Stimulated activated CD4-positive, alpha-beta T cell treated with anti-CD3 and anti-CD28 coated beads, Interleukin-2, amount 100 ng/mL, for 48 hours (primary cell): ENCODE results near the gene ADGRB3.
"Not testable (repeated sequence)": the region's sequence is repeated elsewhere in the genome, so short reads cannot be mapped to it uniquely, and the experiment has no call there.

ENCODE experiments used
- DNase-seq, 2 donors: peaks; one replicate each; pipeline ENCODE4 v3.0.0-alpha.2; 2020

ADGRB3 gene

DNA sequence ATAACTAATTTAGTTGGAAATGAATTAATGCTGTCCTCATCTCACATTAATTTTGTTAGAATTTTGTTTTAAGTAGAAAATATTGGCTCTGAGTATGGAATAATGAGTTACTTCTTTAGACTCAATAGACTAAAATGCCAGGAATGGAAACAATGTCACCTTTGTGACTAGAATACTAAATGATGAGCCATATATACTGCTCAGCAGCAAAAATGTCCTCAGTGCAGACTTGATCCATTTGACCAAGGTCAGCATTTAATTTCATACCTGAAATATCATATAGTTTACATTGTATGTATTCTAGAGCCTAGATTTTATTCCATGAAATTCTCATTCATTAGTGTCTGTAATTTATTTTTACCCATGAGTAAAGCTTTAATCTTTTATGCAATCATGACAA lies 217.7 kb downstream of the ADGRB3 start:
- DNase-seq: no peak

DNA sequence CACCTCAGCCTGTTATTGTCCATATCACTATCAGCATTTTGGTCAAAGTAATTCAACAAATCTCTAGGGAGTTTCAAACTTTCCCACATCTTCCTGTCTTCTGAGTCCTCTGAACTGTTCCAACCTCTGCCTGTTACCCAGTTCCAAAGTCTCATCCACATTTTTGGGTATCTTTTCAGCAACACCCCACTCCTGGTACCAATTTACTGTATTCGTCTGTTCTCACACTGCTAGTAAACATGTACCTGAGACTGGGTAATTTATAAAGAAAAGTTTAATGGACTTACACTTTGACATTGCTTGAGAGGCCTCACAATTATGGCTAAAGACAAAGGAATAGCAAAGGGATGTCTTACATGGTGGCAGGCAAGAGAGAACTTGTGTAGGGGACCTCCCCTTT lies 224.2 kb downstream of the ADGRB3 start:
- no peak for DNase-seq

DNA sequence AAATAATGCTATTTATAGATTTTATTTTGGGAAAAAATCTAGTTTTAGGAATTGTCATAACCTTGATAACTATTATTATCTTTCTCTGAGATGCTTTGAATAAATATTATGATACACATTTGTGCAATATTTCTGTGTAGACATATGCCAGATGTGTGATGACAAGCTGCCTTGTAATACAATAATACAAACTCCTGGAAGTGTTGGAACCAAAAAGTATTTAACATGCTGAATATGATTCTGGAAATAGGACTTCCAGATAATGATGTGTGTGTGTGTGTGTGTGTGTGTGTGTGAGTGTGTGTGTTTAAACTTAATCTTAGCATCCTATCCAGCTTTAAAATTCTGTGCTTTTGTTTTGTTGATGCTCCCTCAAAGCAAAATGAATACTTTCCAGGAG lies 233.6 kb downstream of the ADGRB3 start:
- DNase-seq: no peak

DNA sequence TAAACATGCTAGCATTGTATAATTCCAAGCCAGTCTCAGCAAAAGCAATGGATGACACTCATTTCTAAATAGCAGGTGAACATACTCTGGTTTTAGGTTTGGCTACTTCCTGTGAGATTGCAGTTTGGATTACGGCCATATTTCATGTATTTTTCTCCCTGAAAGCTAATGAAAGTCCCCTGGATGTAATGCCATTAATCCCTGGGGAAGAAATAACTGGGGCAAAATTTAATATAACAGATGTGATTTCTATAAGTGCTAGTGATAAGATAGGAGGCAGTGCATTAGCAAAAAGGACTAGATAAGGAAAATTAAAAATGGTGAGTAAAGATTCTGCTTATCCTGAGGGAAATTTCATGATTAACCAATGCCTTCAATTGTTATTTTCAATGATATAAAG lies 238.2 kb downstream of the ADGRB3 start:
- no peak for DNase-seq

DNA sequence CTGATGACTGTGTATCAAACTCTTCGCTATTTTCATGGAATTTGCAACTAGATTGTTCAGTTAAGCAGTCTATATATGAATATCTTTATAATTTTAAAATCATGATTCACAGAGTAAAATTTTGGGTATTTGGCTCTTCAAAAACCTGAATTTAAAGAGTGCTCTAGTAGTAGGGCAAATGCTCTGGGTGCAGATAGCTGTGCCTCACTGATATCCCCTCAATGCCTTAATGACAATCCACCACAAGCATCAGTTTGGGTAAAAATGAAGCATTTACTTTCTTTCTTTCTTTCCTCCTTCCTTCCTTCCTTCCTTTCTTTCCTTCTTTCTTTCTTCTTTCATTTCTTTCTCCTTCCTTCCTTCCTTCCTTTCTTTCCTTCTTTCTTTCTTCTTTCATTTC lies 239.7 kb downstream of the ADGRB3 start:
- DNase-seq: no peak

DNA sequence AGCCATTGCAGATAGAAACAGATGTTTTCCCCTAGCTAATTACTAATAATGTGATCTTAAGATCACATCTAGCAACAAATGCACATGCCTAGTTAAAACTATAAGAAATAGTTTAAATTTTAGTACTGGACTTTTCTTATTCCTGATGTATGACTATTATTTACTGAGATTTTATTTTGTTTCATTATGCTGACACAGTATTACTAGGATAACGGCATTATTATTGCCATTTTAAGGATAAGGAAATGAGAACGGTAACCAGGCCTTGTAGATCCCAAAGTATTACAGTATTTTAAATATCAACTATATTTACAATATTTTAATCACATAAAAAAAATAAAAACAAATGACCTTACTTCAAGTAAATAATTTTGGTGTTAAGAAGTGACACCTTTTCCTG lies 240.3 kb downstream of the ADGRB3 start:
- DNase-seq: no peak

DNA sequence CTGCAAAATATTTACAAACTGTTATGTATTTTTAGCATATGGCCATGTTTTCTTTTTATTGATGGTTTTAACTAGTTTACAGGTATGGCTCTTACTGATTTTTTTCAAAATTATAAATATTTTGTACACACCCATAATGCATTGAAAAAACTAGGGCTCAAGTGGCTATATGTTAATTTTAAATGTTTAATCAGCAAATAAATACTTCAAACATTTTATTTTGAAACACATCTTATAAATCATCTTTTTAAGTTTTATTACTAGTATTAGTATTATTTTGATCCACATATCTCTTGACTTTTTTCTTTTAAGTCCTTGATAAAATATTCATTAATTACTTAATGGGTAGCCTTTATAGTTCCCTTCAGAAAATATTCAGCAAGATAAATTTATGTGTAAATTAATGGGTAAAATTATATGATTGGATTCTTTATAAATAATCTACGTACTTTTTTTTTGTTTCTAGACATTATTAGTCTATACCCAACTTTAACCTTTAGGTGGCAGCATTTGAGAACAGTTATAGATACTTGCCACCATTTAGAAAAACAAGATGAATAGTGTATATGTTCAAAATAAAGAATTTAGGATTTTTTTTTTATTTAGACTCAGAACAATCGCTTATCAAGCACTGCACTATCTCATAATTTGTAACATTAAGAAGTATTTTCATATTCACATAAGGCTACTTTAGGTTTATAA lies 241.9 kb downstream of the ADGRB3 start:
- DNase-seq: no peak

DNA sequence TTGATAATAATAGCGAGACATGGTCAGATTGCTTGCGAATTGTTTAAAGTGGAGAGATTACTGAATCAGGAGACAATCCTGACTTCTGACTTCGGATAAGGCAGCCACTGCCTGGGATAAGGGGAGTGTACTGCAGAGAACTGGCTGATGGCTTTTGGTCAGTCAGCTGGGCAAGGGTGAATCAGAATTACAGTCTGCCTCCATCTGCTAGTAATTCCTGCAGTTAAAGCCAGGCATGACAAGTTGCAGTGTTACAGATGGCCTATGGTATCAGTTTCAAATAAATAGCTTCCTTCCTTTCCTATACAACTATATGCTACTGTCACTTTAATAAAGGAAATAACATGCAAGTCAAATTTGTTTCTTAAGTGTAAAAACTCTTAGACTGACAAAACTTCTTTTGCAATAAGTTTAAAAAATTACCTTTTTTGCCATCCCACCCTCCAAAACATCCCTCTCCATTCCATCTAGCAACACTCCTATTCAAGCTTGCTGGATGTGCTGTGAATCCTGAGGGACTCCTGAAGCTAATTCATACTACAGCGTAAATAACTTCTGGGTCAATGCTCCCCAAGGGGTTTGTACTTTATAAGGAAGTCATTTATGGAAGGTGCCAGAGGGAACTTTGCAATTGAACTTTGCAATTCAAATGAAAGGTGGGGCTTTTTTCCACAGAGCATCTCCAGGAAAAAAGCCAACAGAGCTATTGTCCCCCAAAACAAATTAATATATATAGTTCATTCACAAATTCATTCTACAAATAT lies 245.2 kb downstream of the ADGRB3 start:
- no peak for DNase-seq

DNA sequence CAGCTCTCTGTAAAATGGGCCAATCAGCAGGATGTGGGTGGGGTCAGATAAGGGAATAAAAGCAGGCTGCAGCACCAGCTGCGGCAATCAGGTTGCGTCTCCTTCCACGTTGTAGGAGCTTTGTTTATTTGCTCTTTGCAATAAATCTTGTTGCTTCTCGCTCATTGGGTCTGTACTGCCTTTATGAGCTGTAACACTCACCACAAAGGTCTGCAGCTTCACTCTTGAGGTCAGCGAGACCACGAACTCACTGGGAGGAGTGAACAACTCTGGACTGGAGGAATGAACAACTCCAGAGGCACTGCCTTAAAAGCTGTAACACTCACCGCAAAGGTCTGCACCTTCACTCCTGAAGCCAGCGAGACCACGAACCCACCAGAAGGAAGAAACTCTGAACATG lies 248.2 kb downstream of the ADGRB3 start:
- DNase-seq: not testable (repeated sequence)

DNA sequence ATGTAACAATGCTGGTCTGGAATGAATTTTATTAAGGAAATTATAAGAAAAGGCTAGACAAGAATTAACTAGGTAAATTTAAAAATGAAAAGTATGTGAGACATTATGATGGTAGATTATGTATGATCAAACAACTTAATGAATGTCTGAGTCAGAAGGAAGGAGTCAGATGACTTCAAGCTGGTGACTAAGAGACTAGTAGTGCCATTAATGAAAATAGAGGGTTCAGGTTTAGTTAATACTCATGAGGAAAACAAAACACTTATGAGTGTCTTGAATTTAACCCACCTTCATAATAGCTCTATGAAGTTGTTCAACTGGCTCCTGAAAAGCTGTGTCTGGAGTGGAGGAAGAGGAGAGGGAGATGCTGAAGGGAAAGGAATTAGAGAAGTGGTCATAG lies 256.3 kb downstream of the ADGRB3 start:
- no peak for DNase-seq

DNA sequence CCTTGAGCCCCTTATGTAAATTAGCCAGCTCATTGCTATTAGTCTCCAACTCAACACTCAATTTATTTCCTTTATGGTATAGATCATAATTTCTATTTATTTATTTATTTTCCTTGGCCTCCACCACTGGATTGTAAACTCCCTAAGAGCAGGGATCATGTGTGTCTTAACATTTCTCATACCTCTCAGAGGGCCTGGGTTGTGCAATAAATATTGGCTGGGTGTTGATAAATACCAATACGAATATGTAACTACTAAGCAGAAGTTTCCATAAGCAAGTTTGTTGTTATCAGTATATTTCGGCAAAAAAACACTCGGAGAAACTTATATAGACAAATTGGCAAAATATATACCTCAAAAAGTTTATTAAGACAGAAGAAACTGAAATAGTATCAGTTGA lies 257.4 kb downstream of the ADGRB3 start:
- no peak for DNase-seq

DNA sequence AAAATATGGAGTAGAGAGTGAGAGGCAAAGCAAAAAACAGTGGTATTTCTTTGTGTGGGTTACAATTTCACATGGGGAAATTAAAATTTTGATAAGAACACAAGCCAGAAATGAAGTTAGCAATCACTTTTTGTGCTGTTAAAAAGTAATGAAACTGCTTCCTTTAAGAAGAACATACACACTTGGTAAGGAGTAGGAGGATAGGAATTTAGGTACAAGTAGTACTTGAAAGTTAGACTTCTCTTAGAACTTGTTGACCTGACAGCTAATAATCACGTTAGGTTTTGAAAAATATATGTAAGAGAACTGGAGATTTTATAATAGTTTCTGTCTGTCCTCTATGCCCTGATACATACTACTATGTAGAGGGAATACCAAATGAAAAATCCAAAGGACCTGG lies 260.8 kb downstream of the ADGRB3 start:
- no peak for DNase-seq

DNA sequence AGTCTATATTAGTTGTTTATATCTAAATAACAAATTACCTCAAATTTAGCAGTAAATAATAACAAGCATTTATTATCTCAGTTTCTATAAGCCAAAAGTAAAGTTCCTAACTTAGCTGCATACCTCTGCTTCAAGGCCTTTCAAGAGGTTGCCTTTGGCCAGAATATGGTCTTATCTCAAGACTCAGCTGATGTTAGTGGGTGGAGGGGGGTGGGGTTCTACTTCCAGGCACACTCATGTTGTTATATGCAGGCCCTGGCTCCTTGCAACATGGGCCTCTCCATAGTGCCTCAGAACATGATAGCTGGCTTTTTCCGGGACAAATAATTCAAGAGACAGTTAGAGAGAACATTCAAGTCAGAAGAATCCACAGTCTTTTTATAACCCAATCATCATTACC lies 266.0 kb downstream of the ADGRB3 start:
- no peak for DNase-seq

DNA sequence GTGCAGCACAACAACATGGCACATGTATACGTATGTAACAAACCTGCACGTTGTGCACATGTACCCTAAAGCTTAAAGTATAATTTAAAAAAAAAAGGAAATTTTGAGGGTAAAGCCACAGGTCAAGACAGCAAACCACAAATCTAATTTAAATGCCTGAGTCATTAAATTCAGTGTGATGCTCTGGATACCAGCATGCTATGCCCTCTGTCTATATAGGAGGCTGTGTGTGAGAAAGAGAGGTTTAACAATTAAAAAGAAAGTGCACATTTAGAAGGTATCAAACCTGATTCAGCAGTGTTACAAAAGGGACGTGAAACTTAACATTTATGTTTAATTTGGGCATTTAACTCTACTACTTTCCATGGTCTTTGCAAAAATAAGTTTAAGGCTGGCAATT lies 276.3 kb downstream of the ADGRB3 start:
- no peak for DNase-seq

DNA sequence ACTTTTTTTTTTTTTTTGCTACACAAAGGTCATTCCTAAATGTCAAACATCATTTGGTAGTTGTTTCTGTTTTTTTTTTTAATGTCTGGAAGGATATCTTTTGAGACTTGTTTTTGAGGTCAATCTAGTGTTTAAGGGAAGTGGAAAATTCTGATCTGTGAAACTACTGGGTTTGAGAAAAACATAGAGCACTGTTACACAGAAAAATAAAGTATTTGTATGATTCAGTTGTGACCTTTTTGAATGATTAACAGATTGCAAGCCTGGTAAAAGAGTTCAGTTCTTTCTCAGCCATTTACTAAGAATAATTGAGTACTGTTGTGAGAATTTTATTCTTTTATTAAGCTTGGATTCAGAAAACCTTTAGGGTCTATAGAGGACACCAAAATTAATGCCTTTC lies 276.7 kb downstream of the ADGRB3 start:
- DNase-seq: no peak

DNA sequence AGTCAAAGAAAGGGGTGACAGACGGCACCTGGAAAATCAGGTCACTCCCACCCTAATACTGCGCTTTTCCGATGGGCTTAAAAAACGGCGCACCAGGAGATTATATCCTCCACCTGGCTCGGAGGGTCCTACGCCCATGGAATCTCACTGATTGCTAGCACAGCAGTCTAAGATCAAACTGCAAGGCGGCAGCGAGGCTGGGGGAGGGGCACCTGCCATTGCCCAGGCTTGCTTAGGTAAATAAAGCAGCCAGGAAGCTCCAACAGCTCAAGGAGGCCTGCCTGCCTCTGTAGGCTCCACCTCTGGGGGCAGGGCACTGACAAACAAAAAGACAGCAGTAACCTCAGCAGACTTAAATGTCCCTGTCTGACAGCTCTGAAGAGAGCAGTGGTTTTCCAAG lies 277.7 kb downstream of the ADGRB3 start:
- not testable (repeated sequence) for DNase-seq

DNA sequence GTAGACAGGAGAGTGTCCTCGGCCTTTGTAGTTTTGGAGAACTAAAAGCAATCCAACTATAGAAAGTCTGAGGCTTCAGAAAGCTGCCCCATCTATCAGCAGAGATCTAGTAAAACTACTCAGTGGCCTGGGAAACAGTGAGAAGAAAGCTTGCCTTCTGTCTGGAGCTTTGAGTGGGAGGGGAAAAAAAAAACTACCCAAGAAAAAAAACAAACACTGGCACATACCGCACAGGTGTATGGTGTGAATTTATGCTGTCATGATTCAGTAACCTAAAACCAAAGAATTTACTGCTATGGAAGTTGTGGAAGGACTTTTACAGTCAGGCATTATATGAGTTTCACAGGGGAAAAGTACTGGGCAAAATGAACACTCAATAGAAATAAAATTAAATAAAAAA lies 280.5 kb downstream of the ADGRB3 start:
- DNase-seq: no peak

DNA sequence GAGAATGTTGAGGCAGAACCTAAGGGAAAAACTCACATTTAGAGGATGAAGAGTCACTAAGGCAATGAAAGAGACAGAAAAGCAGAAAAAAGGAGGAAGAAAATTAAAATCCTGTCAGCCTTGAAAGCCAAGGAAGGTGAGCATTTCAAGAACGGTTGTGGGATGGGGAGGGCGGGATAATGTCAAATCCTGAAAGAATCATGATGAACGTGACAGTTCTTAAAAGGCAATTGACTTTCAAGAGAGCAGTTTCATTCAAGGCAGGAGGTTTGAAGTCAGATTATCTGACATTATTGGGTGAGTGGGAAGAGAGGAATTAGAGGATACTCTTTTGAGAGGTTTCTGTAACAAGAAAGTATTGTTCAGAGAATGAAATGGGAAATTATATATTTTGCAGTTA lies 284.5 kb downstream of the ADGRB3 start:
- DNase-seq: no peak

DNA sequence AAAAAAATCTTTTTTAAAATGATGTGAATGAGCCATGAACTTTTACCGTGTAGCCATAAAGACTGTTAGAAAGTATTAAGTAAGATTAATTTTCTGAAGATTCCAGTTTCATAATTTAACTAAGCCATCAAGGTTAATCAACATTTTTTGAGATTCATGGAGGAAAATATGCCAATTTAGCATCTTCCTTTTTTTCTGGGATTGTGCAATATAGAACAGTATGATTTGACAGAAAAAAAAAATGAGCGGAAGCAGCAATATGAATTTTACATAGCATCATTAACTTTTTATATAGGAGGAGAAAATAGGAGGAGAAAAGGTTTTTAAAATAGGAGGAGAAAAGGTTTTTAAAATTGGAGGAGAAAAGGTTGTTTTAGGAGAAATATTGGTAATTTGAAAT lies 306.3 kb downstream of the ADGRB3 start:
- no peak for DNase-seq

DNA sequence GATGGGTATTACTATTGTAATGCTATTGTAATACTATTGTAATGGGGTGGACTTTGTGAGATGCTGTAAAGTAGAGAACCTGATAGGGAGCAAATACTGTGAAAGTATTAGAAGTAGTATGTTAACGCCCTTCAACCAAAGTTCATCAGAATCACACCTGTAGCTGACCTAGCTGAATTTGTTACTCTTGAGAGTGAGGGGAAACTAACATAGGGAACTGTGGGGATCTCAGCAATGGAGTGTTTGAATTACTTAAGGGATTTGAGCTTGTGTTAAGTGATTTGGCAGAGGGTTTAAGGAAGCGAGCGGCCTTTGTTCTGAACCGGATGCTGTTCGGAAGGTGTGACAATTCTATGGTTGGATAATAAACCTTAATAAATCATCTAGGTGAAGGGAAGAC lies 312.6 kb downstream of the ADGRB3 start:
- DNase-seq: no peak

DNA sequence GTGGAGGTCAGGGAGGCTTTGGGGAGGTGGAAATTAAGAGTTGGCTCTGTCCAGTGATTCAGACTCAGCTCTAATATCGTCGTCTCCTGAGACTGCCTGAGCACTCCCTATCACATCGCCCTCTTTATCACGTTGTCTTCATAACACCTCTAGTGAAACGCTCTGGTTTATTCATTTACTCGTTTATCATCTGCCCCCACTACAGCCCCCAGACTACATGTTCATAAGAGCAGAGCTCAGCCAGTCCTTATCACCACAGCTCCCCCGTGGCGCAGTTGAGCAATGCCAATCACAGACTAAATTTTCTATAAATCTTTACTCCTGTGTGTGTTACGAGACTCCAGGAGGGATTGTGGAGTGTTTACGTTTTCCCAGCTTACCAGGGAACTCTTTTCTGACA lies 316.2 kb downstream of the ADGRB3 start:
- no peak for DNase-seq

DNA sequence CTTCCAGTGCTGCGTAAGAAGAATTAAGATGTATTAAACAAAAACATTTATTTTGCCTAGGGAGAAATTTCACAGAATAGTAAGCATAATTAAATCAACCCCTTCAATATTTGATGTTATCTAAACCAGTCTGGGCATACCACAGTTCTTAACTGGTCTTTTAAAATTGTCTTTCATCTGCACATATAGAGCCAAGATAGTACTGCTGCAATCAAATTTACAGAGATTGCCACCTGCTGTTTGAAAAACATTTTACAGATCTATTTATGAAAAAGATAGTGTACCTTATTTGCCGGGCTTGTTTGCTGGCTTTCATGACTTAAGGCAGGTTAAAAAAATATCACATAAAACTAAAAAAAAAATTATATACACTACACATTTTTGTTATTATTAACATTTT lies 323.2 kb downstream of the ADGRB3 start:
- no peak for DNase-seq

DNA sequence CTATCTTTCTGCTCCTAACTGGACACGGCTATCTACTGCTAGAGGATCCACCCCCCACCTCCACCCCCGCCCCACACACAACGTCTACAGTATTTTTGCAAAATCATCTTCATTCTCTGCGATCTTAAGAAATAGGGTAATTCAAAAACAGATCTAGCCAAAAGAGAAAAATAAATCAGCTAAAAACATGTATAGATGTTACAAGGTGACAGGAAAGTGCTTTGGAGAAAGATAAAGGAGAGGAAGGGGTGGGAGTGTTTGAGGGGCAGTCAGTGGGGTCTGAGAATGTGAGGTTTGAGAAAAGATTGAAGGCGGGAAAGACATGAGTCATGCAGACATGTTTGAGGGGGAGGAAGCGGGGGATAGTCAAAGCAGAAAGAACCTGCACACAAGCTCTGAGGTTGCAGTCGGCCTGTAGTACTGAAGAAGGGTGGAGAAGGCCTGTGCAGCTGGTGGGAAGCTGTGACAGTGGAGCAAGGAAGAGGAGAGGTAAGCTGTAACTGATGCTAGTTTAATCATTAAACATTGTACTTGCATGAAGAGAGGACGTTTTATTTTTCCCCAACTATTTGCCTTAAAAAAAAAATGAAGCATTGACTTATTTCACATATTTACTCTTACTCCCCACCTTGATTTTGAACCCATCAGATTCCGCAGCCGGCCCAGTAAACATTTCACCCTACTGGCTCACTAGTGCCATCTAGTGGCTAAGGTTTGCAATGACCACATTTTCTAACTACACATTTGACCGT lies 332.6 kb downstream of the ADGRB3 start:
- peak; percentile 52 to 55 for DNase-seq

DNA sequence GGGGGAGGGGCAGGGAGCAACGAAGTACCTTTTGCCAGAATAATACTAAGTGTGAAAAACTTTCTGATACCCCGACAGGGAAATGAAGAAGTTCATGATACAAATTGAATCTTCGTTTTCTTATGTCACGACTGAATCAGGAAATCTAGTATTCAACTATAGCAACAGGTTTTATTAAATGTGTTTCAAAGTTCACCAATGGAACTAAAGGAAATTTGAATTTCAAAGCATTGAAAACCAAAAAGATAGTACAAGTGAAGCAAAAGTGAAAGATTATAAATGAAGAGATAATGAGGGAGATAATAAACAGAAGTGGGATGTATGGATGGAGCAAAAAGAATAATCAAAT lies 333.2 kb downstream of the ADGRB3 start:
- no peak for DNase-seq
